ENCODE results near the gene AHCYL1.

AHCYL1 gene

GRCh38 chr1:110040548-110040947, 56.0 kb downstream of the AHCYL1 start:
- no peak for DNase-seq

GRCh38 chr1:110043016-110043415, 58.5 kb downstream of the AHCYL1 start:
- DNase-seq = no peak

GRCh38 chr1:110047463-110047862, 62.9 kb downstream of the AHCYL1 start:
- DNase-seq = no peak

DNA sequence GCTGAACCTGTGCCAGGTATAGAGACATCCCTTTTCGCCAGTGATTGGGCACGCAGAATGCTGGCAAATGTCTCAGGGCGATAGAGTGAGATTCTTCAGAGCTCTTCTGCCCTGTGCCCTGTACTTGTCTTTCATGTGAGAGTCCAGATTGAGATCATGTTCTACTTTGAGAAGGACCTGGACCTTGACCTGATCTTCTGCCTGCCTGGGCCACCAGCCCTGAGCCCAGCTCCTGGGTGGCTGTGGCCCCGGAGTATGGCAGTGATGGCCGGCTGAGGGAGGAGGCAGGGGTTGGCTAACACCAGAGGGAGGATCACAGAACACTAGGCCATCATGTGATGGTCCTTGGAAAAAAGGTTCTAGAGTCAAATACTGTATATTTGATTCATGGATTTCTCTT, 63.7 kb downstream of the AHCYL1 start:
- DNase-seq = no peak

GRCh38 chr1:110048923-110049601, 64.5 kb downstream of the AHCYL1 start:
- DNase-seq = no peak

DNA sequence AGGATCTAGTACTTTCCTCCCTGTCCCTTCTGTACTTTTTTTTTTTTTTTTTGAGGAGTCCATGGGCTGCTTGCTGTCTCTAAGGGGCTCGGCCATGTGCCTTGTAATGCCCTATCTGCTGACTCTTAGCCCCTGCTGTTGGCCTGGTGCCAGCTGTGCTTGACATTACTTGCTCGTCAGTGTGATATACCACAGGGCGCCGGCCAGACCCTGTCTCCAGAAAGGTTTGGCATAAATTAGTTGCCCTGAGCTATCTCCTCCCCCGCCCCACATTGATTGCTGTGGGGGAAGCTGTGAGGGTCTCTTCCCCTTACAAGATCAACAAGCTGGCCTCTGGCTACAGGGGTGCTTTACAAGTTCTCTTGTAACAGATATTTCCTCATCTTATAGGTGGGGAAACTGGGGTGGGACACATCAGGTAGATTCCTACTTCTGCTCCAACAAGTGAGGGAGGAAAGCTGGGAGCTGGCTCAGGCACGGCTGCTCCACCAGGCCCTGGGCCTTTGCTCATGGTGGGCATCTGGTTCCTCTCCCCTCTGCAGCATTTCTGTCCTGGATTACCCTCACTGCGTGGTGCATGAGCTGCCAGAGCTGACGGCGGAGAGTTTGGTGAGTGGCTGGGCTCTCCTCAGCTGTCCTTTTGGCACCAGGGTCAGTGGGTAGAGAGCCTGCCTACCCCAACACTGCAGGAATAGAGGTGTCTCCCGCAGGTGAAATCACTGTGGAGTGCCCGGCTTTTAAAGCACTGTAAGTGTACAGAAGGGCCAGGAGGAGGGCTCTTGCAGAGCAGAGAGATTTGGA, 65.4 kb downstream of the AHCYL1 start:
- peak; percentile 82 for DNase-seq

DNA sequence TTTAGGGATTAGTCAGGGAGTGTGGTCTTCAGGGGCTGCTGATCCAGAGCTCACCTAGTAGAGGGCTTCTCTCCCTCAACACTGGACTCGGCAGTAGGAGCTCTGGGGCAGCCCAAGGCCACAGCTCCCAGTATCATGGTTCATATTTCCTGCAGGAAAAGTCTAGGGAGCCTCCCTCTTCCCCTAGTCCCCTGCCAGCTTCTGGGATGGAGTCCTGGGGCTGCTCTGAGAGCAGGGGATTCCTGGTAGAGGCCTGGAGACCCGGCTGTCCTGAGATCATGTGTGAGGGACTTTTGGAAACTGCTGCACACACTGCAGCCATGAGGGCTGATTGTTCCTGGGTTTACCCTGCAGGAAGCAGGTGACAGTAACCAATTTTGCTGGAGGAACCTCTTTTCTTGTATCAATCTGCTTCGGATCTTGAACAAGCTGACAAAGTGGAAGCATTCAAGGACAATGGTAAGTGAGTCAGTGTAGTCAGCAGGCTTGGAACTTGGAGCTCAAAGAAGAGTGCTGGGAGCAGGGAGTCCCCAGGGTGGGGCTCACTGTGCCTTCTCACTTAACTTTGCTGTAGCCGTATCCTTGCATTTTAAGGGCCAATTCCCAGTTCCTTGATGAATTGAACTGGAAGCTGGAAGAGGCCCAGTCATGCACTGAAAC, 66.2 kb downstream of the AHCYL1 start:
- no peak for DNase-seq

- DNase-seq = no peak
These were observed 66.7 kb downstream of the AHCYL1 start for GRCh38 chr1:110051262-110051648.

- peak; percentile 66 for DNase-seq
These were observed 69.2 kb downstream of the AHCYL1 start for GRCh38 chr1:110053552-110054428.

- no peak for DNase-seq
These were observed 71.1 kb downstream of the AHCYL1 start for GRCh38 chr1:110055493-110056284.

DNA sequence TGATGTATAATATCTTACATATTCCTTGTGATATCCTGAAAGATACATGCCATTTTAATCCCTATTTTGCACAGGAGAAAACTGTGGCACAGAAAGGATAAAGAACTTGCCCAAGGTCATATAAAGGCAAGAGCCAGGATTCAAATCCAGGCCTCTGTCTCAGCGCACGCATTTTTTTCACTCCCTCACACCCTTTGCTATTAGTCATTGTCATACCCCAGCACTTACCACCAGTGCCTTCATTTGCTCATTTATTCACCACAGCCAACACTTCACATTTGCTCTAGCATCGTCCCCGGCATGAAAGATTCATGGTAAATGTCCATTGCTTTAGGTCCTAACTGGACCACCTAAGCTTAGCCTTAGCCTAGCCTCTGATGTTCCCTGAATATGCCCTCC, 71.7 kb downstream of the AHCYL1 start:
- no peak for DNase-seq

- no peak for DNase-seq
These were observed 72.2 kb downstream of the AHCYL1 start for GRCh38 chr1:110056776-110057175.

DNA sequence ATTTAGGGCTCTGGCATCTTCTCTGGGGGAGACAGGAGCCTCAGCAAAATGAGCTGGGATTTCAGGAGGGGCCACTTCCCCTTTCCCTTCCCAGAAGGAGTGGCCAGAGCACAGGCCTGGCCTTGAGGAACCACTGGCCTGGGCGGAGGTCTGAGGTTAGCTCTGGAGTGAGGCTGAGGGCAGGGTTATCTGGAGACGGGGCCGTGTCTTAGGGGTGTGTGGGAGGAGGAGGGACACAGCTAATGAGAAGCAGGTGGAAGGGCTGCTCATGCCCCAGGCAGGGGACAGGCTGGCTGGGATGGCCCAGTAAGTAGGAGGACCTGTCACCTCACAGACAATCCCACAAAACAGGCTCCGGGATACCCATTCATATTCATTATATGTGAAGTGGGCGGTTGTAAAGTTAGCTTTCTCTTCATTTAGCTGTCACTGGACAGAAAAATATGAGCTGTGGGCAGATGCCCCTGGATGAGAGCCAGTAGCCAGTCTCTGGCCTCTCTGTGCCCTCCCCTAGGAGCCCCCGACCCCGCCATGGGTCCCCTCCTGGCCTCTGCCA, 73.5 kb downstream of the AHCYL1 start:
- no peak for DNase-seq

GRCh38 chr1:110058591-110058990, 74.0 kb downstream of the AHCYL1 start:
- DNase-seq = no peak

DNA sequence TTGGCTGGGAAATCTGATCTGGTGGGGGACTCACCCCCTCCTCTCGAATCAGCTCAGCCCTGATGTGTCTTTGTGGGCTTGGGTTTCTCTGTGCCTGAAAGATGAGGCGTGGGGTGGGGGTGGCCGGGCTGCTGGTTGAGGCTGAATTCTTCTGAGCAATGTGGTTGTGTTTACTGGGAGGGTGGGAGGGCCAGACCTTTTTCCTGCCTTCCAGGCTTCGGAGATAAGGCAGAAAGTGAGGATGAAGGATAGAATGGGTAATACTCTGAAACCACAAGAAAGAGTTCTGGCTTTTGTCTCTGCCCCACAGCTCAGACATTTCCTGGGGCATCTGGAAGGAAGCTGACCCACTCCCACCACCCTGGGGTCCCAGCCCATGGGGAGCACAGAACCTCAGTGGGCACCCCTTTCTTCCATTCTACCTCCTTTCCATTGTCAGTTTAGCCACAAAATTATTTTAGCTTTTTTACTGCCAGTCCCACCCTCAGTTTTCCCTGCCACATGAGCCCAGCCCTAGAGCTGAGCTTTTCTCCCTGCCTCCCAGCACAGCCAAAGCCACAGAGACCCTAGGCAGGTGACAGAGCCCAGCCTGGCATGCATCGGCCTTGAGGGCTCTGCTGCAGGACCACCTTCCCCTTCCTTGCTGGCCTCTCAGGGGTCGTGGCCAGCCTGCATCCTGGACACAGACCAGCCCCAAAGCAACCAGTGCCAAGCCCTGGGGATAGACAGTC, 74.7 kb downstream of the AHCYL1 start:
- no peak for DNase-seq

GRCh38 chr1:110060034-110060661, 75.6 kb downstream of the AHCYL1 start:
- peak; percentile 76 for DNase-seq

DNA sequence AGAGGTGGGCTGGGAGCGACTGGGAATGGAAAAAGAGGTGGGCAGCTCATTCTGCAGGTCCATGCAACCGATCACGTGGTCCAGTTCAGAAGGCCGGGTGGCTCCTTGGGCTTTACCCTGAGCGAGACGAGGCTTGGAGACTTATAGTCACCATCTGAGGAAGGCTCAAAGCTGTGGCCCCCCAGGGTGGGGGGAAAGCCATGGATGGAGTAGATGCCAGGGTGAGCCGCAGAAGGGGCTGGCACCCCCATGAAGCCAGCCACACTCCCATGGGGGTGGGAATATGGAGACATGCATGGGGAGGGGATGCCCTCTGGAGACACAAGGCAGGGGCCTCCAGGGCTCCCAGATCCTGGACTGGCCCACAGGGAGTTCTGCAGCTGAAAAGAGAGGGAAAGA, 76.1 kb downstream of the AHCYL1 start:
- DNase-seq = no peak

DNA sequence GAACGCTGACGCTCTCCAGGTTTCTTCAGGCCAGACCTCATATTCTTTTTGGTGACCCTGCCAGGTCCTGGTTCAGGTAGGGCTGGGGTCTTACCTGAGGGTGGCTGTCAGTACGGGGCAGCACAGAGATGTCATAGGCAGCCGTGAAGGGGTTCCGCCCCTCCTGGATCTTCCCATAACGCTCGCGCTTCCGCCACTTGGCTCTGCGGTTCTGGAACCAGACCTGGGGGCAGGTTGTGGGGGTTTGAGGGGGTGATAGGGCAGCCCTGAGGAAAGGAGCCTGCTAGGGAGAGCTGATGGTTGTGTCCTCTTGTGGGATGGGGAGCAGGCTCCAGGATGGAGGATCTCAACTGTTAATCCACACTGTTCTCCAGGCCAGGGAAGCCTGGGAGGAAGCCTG, 76.8 kb downstream of the AHCYL1 start:
- DNase-seq = no peak

- DNase-seq = no peak
These were observed 78.0 kb downstream of the AHCYL1 start for GRCh38 chr1:110062612-110063011.

- no peak for DNase-seq
These were observed 79.2 kb downstream of the AHCYL1 start for GRCh38 chr1:110063781-110064180.
